Hepatocyte (in vitro differentiated cells): ENCODE data around the gene MDM2. TPM values are rescaled to one million over a fixed set of nuclear protein-coding genes. Genes with fewer than 3 reads are reported as not detected.

Experiments
- DNase-seq: peaks from one replicate; pipeline ENCODE4 v3.0.0-alpha.2; 2016; ENCODE audit warnings: low spot score
- H2AFZ ChIP-seq: fragments of 200-600 bp; sonication (generic); 2 replicates; pipeline ENCODE4 v1.6.0; 2016; ENCODE audit warnings: antibody characterized with exemption, mild to moderate bottlenecking
- H3K27ac ChIP-seq: fragments of 200-600 bp; sonication (generic); 2 replicates; pipeline ENCODE4 v1.5.1; 2016; ENCODE audit warnings: mild to moderate bottlenecking
- H3K27me3 ChIP-seq: fragments of 200-600 bp; sonication (generic); 2 replicates; pipeline ENCODE4 v1.6.1; 2016
- H3K36me3 ChIP-seq: fragments of 200-600 bp; sonication (generic); replicated peaks from 2 replicates; pipeline ENCODE4 v1.5.1; 2016; ENCODE audit warnings: low read depth; ENCODE audit not compliant: insufficient read depth
- H3K4me1 ChIP-seq: fragments of 200-600 bp; sonication (generic); 2 replicates; pipeline ENCODE4 v1.5.1; 2016; ENCODE audit warnings: mild to moderate bottlenecking, moderate library complexity; ENCODE audit not compliant: insufficient read depth
- H3K4me2 ChIP-seq: fragments of 200-600 bp; sonication (generic); 2 replicates; pipeline ENCODE4 v1.6.0; 2016
- H3K4me3 ChIP-seq: fragments of 200-600 bp; sonication (generic); 2 replicates; pipeline ENCODE4 v1.5.1; 2016; ENCODE audit warnings: mild to moderate bottlenecking
- H3K79me2 ChIP-seq: fragments of 200-600 bp; sonication (generic); 2 replicates; pipeline ENCODE4 v1.6.0; 2017; ENCODE audit warnings: mild to moderate bottlenecking
- H3K9me2 ChIP-seq: fragments of 200-600 bp; sonication (generic); replicated peaks from 2 replicates; pipeline ENCODE4 v1.6.0; 2017; ENCODE audit warnings: mild to moderate bottlenecking; ENCODE audit not compliant: insufficient read depth
- H3K9me3 ChIP-seq: fragments of 200-600 bp; sonication (generic); 2 replicates; pipeline ENCODE4 v1.5.1; 2016; ENCODE audit warnings: low read depth, mild to moderate bottlenecking
- H4K20me1 ChIP-seq: fragments of 200-600 bp; sonication (generic); 2 replicates; pipeline ENCODE4 v1.6.0; 2016; ENCODE audit warnings: mild to moderate bottlenecking; ENCODE audit not compliant: insufficient read depth, poor library complexity, severe bottlenecking
- EZH2 ChIP-seq: fragments of 200-600 bp; sonication (generic); IDR thresholded peaks from 2 replicates; pipeline ENCODE4 v1.6.1; 2016; ENCODE audit warnings: antibody characterized with exemption, mild to moderate bottlenecking, borderline replicate concordance
- EZH2phosphoT487 ChIP-seq: fragments of 200-600 bp; sonication (generic); IDR thresholded peaks from one replicate; pipeline ENCODE4 v1.6.1; 2018; ENCODE audit warnings: antibody characterized with exemption, mild to moderate bottlenecking, low read depth, moderate library complexity; ENCODE audit not compliant: unreplicated experiment, severe bottlenecking
- WGBS: methylation state at CpG from one replicate; pipeline ENCODE4 v1.1.6; 2016; ENCODE audit warnings: low lambda C conversion rate; ENCODE audit errors: missing lambda C conversion rate; 5-methylcytosine and 5-hydroxymethylcytosine counted together
- polyA plus RNA-seq: library from polyadenylated mRNA; unstranded; fragments of >200 nt; fragmentation: Nextera tagmentation; extraction: Ambion mirVana; gene quantifications from 2 replicates; pipeline ENCODE4 v1.2.1, GENCODE V29; 2016
- total RNA-seq: library from RNA; depleted of rRNA; stranded (reverse); fragments of >200 nt; gene quantifications from 2 replicates; pipeline ENCODE4 v1.2.3, GENCODE V29; 2014
- TF ChIP-seq, protein P1 (sequence below): fragments of 200-600 bp; sonication (generic); IDR thresholded peaks from 2 replicates; pipeline ENCODE4 v1.5.1; 2016; ENCODE audit warnings: antibody characterized with exemption, mild to moderate bottlenecking; ENCODE audit not compliant: poor library complexity

The MDM2 gene
- total and polyA plus RNA-seq, 2 experiments from 2014 or later, result 42.0 to 77.4 TPM

GRCh38 chr12:68785823-68786222 lies 22.2 kb upstream of the MDM2 start:
- Histone ChIP-seq H3K9me3 (no peaks in the 10 kb centered on the region), H3K9me2 (no peaks in the 10 kb centered on the region), H3K36me3 (no peaks in the 10 kb centered on the region), H2AFZ (no peak overlapping the region), H3K27me3 (no peaks in the 10 kb centered on the region), H3K79me2 (no peaks in the 10 kb centered on the region), H3K4me1 (peaks cover 2% of the 10 kb centered on the region), H3K4me3 (no peak overlapping the region), H3K4me2 (no peak overlapping the region), H4K20me1 (no peaks in the 10 kb centered on the region), H3K27ac (no peak overlapping the region)
- WGBS, result 93% methylated on average over 5 of the region's 5 CpGs
- TF ChIP-seq, protein P1, sequence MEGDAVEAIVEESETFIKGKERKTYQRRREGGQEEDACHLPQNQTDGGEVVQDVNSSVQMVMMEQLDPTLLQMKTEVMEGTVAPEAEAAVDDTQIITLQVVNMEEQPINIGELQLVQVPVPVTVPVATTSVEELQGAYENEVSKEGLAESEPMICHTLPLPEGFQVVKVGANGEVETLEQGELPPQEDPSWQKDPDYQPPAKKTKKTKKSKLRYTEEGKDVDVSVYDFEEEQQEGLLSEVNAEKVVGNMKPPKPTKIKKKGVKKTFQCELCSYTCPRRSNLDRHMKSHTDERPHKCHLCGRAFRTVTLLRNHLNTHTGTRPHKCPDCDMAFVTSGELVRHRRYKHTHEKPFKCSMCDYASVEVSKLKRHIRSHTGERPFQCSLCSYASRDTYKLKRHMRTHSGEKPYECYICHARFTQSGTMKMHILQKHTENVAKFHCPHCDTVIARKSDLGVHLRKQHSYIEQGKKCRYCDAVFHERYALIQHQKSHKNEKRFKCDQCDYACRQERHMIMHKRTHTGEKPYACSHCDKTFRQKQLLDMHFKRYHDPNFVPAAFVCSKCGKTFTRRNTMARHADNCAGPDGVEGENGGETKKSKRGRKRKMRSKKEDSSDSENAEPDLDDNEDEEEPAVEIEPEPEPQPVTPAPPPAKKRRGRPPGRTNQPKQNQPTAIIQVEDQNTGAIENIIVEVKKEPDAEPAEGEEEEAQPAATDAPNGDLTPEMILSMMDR, result no peak
- TF ChIP-seq EZH2phosphoT487 (no peak), EZH2 (no peak)
- no peak for DNase-seq

GRCh38 chr12:68786929-68787328 lies 21.0 kb upstream of the MDM2 start:
- no peak overlapping the region for H2AFZ ChIP-seq
- no peaks in the 10 kb centered on the region for H3K9me2 ChIP-seq
- peak overlapping the region; percentile 64 for H3K27ac ChIP-seq
- no peaks in the 10 kb centered on the region for H3K9me3 ChIP-seq
- no peaks in the 10 kb centered on the region for H4K20me1 ChIP-seq
- no peaks in the 10 kb centered on the region for H3K36me3 ChIP-seq
- H3K4me1 ChIP-seq, result peaks cover 2% of the 10 kb centered on the region
- WGBS, result 80% methylated on average over 2 of the region's 2 CpGs
- no peak overlapping the region for H3K4me3 ChIP-seq
- H3K27me3 ChIP-seq, result no peaks in the 10 kb centered on the region
- no peak for DNase-seq
- H3K79me2 ChIP-seq, result no peaks in the 10 kb centered on the region
- H3K4me2 ChIP-seq, result no peak overlapping the region
- TF ChIP-seq EZH2phosphoT487, result no peak
- TF ChIP-seq, protein P1, result peak; percentile 26

DNA sequence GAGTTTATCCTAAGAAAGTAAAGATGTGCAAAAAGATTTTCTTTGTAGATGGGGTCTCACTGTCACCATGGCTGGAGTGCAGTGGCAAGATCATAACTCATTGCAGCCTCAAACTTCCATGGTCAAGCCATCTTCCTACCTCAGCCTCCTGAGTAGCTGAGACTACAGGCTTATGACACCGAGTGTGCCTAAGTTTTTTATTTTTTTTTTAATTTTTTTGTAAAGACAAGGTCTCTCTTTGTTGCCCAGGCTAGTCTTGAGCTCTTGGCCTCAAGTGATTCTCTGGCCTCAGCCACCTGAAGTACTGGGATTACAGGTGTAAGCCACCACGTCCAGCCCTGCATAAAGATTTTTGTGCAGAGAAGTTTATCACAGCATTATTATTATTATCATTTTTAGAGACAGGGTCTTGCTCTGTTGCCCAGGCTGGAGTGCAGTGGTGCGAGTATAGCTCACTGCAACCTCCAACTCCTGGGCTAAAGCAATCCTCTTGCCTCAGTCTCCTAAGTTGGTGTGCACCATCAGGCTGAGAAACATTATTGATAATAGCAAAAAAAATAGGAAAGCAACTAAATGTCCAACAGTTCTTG lies 19.3 kb upstream of the MDM2 start:
- Histone ChIP-seq H2AFZ (no peak overlapping the region), H3K4me3 (no peak overlapping the region), H3K27me3 (no peaks in the 10 kb centered on the region), H3K9me3 (no peaks in the 10 kb centered on the region), H3K79me2 (no peaks in the 10 kb centered on the region), H3K9me2 (no peaks in the 10 kb centered on the region), H3K4me2 (no peak overlapping the region), H3K36me3 (no peaks in the 10 kb centered on the region), H3K4me1 (peaks cover 2% of the 10 kb centered on the region), H4K20me1 (no peaks in the 10 kb centered on the region), H3K27ac (peak overlapping the region; percentile 64)
- no peak for TF ChIP-seq EZH2phosphoT487
- TF ChIP-seq, protein P1, result no peak
- TF ChIP-seq EZH2, result no peak
- no peak for DNase-seq
- 99% methylated on average over 3 of the region's 3 CpGs for WGBS
